ENCODE results near the gene CDC26. TPM values are rescaled to one million over a fixed set of nuclear protein-coding genes. Genes with fewer than 3 reads are reported as not detected.

Gene CDC26
- total and polyA plus RNA-seq, 10 of the 15 experiments (the other 5 are each of a cell fraction or from before 2014, with no cell fraction given) = 28.2 to 156 (median 61.5) TPM

- H3K79me2 ChIP-seq (ENCODE audit: control insufficient read depth, insufficient read depth, low read length) = no peaks in the 10 kb centered on the region; the same call in none of the 2 replicates
- no peak for ATAC-seq
- BruUV-seq (replicated peaks) = no TSS peak
- FAIRE-seq = no peak
- SMC1A ChIA-PET (ENCODE audit: uncharacterized antibody, unreplicated experiment) = interaction anchor here (0.5 to 1.6 kb wide), 3 partner anchors 15 to 1884 kb away, joined by 4 to 7 read pairs (median 4); no protein-coding TSS in a partner anchor
- no peak overlapping the region for H3K4me2 ChIP-seq (ENCODE audit: control insufficient read depth, insufficient read depth)
- H3K27ac ChIP-seq (ENCODE audit: control insufficient read depth, insufficient read depth) = no peak overlapping the region
- no peaks in the 10 kb centered on the region for H3K36me3 ChIP-seq (ENCODE audit: control insufficient read depth in 2 of 2, insufficient read depth in 2 of 2, low read length in 1 of 2)
- no peaks in the 10 kb centered on the region for H3K27me3 ChIP-seq (replicated peaks in 1 of 2; ENCODE audit: control insufficient read depth in 2 of 2, insufficient read depth in 2 of 2, low read length in 1 of 2)
- H3K9ac ChIP-seq (ENCODE audit: control insufficient read depth, insufficient read depth, low read length) = no peak overlapping the region
- H3K4me3 ChIP-seq = no peak overlapping the region
- RAD21 ChIA-PET (ENCODE audit: unreplicated experiment) = no interaction called here
- POLR2A ChIA-PET = no interaction called here
- intact Hi-C loops (cut with micrococcal nuclease; ENCODE audit: unreplicated experiment) = no loop called here
- CTCF ChIA-PET = interaction anchor here (1.4 kb wide), 1 partner anchor 29 kb away, joined by 6 read pairs; no protein-coding TSS in a partner anchor
- WGBS (ENCODE audit: insufficient coverage, insufficient replicate concordance, low lambda C conversion rate, missing lambda C conversion rate) = 51% methylated on average over 4 of the region's 4 CpGs
- in situ Hi-C loops (cut with MboI) = no loop called here
- H3K4me1 ChIP-seq (ENCODE audit: control insufficient read depth, insufficient read depth, low read length) = peaks cover 16% of the 10 kb centered on the region
- no peak overlapping the region for H2AFZ ChIP-seq (ENCODE audit: control insufficient read depth, low read depth, low read length)
- no peak for DNase-seq (ENCODE audit: low read depth, low spot score)
- H3K9me3 ChIP-seq (replicated peaks; ENCODE audit: control insufficient read depth, insufficient read depth, low read length) = no peaks in the 10 kb centered on the region
- no peaks in the 10 kb centered on the region for H4K20me1 ChIP-seq (ENCODE audit: control insufficient read depth, insufficient read depth)
- no peak for TF ChIP-seq EGR1 (IDR thresholded peaks at IDR 0.05; ENCODE audit: borderline replicate concordance in 1 of 2, low read depth in 2 of 2, low read length in 2 of 2)
- no peak for TF ChIP-seq ASH2L (IDR thresholded peaks at IDR 0.05; ENCODE audit: borderline replicate concordance, low read depth)
- TF ChIP-seq, protein P1, sequence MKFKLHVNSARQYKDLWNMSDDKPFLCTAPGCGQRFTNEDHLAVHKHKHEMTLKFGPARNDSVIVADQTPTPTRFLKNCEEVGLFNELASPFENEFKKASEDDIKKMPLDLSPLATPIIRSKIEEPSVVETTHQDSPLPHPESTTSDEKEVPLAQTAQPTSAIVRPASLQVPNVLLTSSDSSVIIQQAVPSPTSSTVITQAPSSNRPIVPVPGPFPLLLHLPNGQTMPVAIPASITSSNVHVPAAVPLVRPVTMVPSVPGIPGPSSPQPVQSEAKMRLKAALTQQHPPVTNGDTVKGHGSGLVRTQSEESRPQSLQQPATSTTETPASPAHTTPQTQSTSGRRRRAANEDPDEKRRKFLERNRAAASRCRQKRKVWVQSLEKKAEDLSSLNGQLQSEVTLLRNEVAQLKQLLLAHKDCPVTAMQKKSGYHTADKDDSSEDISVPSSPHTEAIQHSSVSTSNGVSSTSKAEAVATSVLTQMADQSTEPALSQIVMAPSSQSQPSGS (IDR thresholded peaks at IDR 0.05; ENCODE audit: low read length) = no peak
- TF ChIP-seq ELK1 (IDR thresholded peaks at IDR 0.05; ENCODE audit: low read depth, low read length) = no peak
- TF ChIP-seq CEBPZ (IDR thresholded peaks at IDR 0.05; ENCODE audit: low read depth, low read length) = no peak
- TF ChIP-seq SIN3A (IDR thresholded peaks at IDR 0.05; ENCODE audit: low read depth, low read length) = no peak
- TF ChIP-seq SMAD1 (IDR thresholded peaks at IDR 0.05; ENCODE audit: low read depth, partially characterized antibody) = no peak
- no peak for TF ChIP-seq NR2F1 (conservative IDR thresholded peaks at IDR 0.05)
- TF ChIP-seq, protein P2, sequence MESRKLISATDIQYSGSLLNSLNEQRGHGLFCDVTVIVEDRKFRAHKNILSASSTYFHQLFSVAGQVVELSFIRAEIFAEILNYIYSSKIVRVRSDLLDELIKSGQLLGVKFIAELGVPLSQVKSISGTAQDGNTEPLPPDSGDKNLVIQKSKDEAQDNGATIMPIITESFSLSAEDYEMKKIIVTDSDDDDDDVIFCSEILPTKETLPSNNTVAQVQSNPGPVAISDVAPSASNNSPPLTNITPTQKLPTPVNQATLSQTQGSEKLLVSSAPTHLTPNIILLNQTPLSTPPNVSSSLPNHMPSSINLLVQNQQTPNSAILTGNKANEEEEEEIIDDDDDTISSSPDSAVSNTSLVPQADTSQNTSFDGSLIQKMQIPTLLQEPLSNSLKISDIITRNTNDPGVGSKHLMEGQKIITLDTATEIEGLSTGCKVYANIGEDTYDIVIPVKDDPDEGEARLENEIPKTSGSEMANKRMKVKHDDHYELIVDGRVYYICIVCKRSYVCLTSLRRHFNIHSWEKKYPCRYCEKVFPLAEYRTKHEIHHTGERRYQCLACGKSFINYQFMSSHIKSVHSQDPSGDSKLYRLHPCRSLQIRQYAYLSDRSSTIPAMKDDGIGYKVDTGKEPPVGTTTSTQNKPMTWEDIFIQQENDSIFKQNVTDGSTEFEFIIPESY (IDR thresholded peaks at IDR 0.05) = no peak
- TF ChIP-seq BHLHE40 (IDR thresholded peaks at IDR 0.05; ENCODE audit: borderline replicate concordance in 1 of 2, low read depth in 2 of 2, low read length in 1 of 2) = no peak
- no peak for TF ChIP-seq HDAC2 (IDR thresholded peaks at IDR 0.05)
- no peak for TF ChIP-seq ZNF207 (IDR thresholded peaks at IDR 0.05; ENCODE audit: borderline replicate concordance)
- TF ChIP-seq, protein P3, sequence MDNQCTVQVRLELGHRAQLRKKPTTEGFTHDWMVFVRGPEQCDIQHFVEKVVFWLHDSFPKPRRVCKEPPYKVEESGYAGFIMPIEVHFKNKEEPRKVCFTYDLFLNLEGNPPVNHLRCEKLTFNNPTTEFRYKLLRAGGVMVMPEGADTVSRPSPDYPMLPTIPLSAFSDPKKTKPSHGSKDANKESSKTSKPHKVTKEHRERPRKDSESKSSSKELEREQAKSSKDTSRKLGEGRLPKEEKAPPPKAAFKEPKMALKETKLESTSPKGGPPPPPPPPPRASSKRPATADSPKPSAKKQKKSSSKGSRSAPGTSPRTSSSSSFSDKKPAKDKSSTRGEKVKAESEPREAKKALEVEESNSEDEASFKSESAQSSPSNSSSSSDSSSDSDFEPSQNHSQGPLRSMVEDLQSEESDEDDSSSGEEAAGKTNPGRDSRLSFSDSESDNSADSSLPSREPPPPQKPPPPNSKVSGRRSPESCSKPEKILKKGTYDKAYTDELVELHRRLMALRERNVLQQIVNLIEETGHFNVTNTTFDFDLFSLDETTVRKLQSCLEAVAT (IDR thresholded peaks at IDR 0.05) = no peak
- TF ChIP-seq NFYA (IDR thresholded peaks at IDR 0.05; ENCODE audit: borderline replicate concordance, low read depth, low read length) = no peak
- no peak for TF ChIP-seq CBFB (IDR thresholded peaks at IDR 0.05; ENCODE audit: low read depth)
Observed at GRCh38 chr9:113245894-113246293, 29.5 kb downstream of the CDC26 start.

Data from GM12878 (cell line).